Vagina (tissue), 2 donors: ENCODE data around the gene ANXA11.

Experiments
- CTCF ChIP-seq, 3 experiments: fragments of 450-650 bp in 2 of 3; fragments of 200-600 bp in 1 of 3; sonication (generic) in 1 of 3; IDR thresholded peaks; one replicate each; pipeline ENCODE4 v1.5.1; 2017 to 2019; ENCODE audit warnings: antibody characterized with exemption in 3 of 3, mild to moderate bottlenecking in 2 of 3, moderate library complexity in 2 of 3
- POLR2A ChIP-seq, 2 donors: fragments of 450-650 bp; IDR thresholded peaks; one replicate each; pipeline ENCODE4 v1.6.1; 2017; ENCODE audit warnings: antibody characterized with exemption in 2 of 2, mild to moderate bottlenecking in 2 of 2, moderate library complexity in 2 of 2
- POLR2AphosphoS5 ChIP-seq, 2 donors: sonication (generic); formaldehyde crosslinking; IDR thresholded peaks; one replicate each; pipeline ENCODE4 v1.9.0; 2017; ENCODE audit warnings: antibody characterized with exemption in 2 of 2, mild to moderate bottlenecking in 2 of 2, low read depth in 1 of 2; ENCODE audit not compliant: insufficient read depth in 1 of 2

GRCh38 chr10:80158126-80158525 is 47.2 kb downstream of the ANXA11 start:
- no peak for TF ChIP-seq POLR2AphosphoS5 (IDR thresholded peaks at IDR 0.05; ENCODE audit: insufficient read depth in 1 of 2, low read depth in 1 of 2)
- TF ChIP-seq POLR2A (IDR thresholded peaks at IDR 0.05) = no peak
- TF ChIP-seq CTCF (IDR thresholded peaks at IDR 0.05) = no peak
